NCI-H82 treated with DMSO at 0.1 percent for 48 hours (cell line): ENCODE measurements around the gene PHOSPHO2.

Experiments used
- DNase-seq: peaks from one replicate; lab custom pipeline; 2025; ENCODE audit not compliant: unreplicated experiment; lab: John Stamatoyannopoulos, UW

PHOSPHO2 gene, protein sequence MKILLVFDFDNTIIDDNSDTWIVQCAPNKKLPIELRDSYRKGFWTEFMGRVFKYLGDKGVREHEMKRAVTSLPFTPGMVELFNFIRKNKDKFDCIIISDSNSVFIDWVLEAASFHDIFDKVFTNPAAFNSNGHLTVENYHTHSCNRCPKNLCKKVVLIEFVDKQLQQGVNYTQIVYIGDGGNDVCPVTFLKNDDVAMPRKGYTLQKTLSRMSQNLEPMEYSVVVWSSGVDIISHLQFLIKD

DNA sequence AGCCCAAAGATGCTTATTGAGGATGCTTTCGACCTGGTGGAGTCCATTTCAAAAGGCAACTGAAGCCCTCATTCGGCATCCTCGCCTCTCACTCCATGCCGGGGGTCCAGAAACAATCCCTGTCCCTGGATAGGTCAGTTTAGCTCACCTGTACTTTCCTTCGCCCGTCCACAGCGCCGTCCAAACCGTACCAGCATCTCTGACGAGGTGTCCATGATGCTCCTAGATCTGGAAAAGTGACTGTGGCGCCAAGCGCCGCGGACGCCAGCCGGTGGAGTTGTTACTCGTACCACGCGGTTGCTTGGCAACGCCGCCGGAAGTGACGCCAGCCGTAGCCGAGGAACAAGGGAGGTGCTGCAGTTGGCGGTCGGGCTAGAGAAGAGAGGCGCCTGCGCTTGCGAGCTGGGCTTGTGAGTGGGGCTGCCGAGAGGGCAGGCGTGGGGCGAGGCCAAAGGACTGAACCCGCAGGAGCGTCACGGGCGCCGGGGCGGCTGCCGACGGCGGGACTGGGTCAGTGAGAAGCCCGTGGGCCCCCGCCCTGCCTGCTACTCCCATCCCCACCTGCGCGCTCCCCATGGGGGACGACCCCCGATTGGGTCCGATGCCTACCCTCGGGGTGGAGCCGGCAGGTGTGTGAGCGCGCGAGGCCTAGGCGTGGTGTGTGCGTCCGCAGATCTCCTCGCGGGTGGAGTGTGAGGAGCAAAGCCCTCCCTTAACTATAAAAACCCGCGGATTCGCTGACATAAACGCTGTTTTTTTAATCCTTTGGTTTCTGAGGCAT is at the start of gene PHOSPHO2, which contains the start of gene CFAP210:
Gene PHOSPHO2, plus strand, starts transcription at position 357 of the 781 bp plus-strand sequence. CDS start 6,503 bp downstream, outside the sequence.
Gene CFAP210, minus strand, starts transcription at position 293 of the 781 bp plus-strand sequence. Its CDS starts 78 bp downstream, at position 215.
- DNase-seq: peak; percentile 88

DNA sequence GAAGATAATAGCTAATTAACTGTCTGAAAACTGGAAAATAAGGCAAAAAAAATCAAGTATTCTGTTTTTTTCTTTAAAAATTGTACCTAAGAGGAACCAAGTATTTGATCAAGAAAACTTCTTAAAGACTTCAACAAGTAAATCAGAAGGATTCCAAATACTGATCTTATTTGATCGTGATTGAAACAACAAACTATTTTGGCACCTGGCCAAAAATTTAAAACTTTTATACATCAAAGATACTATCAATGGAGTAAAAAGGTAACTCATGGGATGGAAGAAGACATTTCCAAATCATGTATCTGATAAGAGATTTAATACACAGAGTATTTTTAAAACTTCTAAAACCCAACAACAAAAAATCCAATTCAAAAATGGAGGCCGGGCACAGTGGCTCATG is 46.8 kb upstream of the PHOSPHO2 start:
- DNase-seq: no peak

DNA sequence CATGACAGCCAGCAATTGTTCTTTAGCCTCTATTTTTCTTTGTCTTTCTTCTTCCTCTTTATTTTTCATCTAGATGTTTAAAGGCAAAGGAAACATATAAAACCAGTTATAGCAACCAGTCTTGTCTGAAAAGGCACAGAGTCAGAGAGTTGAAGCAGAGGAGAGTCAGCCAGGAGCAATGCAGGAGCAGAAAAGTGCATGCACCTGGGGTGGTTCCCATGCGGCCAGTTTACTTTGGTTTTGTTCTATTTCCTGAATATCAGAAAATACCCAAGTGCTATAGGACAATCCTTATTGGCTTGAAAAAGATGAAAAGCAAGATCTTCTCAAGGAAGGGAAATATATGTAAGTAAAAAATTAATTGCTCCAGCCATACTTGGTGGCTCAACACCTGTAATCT is 45.0 kb upstream of the PHOSPHO2 start:
- no peak for DNase-seq

DNA sequence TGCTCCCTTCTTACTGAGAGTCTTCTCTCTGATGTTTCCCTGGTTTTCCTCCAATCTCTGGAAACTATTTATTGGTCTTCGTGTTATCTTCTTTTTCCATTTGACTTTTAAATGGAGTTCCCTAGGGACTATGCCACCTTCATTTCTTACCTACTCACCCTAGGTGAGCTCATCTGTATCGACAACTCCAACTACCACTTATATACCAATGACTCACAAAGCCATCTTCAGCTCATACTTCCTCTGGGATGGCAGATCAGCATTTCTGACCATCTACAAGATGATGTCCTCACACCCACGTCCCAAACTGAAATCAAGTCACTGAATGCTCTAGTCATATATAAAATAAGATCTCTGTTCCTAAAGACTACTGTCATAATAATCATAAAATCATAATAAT is 40.6 kb upstream of the PHOSPHO2 start:
- DNase-seq: no peak

DNA sequence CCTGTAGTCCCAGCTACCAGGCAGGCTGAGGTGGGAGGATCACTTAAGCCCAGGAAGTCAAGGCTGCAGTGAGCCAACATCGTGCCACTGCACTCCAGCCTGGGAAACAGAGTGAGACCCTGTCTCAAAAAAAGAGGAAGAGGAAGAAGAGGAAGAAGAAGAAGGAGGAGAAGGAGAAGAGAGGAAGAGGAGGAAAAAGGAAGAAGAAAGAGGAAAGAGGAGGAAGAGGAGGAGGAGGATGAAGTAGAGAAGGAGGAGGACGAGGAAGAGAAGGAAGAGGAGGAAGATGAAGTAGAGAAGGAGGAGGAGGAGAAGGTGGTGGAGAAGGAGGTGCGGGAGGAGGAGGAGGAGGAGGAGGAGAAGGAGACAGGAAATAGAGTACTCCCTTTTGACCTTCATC is 38.1 kb upstream of the PHOSPHO2 start:
- no peak for DNase-seq

DNA sequence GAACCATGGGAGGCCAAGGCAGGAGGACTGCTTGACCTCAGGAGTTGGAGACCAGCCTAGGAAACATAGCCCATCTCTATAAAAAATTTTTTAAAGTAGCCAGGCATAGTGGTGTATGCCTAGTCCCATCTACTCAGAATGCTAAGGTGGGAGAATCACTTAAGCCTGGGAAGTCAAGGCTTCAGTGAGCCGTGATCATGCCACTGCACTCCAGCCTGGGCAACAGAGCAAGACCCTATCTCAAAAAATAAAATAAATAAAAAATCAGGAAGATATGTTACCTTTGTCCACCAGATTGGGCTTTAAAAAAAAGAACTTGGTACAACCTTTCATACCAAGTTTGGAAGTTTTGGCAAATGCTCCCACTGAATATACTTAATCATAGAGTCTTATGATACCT is 35.4 kb upstream of the PHOSPHO2 start:
- no peak for DNase-seq

DNA sequence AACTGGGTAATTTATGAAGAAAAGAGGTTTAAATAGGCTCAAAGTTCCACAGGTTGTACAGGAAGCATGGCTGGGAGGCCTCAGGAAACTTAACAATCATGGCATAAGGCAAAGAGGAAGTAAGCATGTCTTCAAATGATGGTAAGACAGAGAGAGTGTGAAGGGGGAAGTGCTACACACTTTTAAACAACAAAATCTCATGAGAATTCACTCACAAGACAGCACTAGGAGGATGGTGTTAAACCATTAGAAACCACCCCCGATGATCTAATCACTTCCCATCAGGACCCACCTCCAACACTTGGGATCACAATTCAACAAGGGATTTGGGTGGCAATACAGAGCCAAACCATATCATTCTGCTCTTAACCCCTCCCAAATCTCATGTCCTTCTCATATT is 34.9 kb upstream of the PHOSPHO2 start:
- no peak for DNase-seq

DNA sequence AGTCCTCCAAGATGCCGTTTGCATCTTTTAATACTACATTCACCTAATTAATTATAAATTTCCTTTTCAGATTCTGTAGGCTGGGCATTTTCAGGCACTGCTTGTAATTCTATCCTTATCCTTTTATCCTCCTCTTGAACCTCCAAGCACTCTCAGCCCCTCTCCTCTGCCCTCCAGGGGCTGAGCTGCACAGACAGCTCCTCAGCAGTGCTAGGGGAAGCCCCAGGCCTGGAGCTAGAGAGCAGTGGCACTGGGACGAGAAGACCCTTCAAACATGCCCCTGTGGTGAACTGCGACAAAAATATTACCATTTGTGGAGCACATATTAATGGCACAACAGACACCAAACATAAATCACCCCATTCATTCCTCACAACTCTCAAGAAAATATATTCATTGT is 33.0 kb upstream of the PHOSPHO2 start:
- DNase-seq: peak; percentile 61

DNA sequence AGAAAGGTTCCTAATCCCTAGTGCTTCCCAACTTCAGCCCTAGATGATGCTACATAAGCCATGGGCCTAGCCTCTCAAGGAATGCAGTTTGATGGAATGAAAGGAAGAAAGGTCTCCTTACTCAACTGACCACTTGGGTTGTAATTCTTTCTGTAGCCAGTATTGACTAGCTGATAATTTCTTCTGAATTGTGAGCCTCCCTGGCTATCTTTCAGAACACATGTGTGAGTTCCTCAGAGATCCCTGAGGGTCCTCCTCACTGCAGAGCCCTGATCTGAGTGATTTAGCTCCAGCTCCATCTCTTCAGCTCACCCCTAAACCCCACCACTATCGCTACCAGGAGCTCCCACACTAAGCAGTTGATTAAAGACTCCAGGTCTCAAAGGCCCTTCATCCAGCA is 31.5 kb upstream of the PHOSPHO2 start:
- DNase-seq: no peak

DNA sequence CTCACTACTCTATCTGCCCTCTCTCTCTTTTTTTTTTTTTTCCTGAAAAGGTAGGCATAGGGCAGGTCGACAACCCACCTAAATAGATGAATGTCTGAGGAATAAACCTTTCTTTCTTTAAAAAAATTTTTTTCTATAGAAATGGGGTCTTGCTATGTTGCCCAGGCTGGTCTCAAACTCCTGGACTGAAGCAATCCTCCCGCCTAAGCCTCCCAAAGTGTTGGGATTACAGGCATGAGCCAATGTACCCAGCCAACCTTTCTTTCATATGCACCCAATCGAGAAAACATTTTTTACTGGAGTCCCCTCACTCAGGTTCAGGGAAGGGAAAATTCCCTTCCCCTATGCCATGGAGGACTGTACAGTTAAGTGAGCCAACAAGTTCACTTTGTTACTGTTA is 31.0 kb upstream of the PHOSPHO2 start:
- no peak for DNase-seq

DNA sequence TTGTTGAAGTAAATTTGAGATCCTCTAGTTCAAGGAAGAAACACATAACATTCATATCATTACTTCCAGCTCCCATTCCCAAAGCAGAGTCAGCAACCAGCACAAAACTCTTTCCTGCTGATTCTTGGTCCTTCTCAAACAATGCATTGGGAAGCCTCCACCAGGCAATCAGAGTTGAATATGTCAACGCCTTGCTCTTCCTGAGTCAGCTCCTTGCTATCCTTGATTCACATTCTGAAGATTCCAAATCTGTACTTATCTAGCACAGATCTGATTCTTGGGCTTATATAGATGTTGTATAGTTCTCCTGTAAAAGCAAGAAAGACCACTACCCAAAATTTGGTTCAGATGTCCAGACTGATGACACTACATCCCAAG is 29.7 kb upstream of the PHOSPHO2 start:
- DNase-seq: no peak

DNA sequence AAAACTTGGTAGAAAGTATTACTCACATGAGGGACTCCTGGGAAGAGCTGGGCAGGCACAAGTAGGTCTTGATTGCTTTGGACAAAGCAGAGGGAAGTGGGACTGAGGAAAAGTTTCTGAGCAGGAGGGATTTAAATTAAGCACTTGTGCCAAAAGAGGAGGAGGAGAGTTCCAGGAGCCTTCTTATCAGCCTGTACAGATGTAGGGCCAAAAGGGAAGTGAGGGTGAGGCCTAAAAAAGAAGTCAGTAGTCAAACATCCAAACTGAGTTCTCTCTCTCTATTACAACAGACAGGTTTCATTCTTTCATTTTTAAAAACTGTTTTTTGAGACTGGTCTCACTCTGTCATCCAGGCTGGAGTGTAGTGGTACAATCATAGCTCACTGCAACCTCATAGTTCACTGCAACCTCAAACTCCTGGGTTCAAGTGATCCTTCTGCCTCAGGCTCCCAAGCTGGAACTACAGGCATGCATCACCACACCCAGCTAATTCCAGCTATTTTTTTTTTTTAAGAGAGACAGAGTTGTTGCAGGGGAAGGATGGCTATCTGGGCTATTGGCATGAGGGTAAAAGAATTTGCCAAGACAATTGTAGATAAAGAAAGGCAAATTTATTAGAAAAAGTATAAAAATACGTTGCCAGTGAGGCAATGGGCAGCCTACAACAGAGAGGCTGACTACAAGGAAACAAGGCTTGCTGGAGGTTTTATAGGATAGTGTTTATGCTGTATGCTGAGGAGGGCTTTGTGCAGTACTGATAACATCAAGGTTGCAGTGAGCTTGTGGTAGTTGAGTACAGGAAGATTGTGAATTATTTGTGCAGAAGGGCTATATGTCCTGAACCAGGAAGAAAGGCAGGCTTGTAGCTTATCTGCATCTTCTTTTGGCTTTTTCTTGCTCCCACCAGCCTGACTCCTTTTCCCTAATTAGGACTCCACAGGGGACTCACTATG is 29.0 kb upstream of the PHOSPHO2 start:
- no peak for DNase-seq

DNA sequence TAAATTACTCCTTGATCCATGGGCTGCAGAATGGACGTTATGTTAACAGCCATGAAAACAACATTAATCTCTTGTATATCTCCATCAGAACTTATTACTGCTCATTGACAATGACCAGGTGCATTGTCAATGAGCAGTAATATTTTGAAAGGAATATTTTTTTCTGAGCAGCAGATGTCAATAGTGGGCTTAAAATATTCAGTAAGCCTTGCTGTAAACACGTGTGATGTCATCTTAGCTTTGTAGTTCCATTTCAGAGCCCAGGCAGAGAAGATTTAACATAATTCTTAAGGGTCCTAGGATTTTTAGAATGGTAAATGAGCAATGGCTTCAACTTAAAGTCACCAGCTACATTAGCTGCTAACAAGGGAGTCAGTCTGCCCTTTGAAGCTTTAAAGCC is 26.7 kb upstream of the PHOSPHO2 start:
- DNase-seq: no peak

DNA sequence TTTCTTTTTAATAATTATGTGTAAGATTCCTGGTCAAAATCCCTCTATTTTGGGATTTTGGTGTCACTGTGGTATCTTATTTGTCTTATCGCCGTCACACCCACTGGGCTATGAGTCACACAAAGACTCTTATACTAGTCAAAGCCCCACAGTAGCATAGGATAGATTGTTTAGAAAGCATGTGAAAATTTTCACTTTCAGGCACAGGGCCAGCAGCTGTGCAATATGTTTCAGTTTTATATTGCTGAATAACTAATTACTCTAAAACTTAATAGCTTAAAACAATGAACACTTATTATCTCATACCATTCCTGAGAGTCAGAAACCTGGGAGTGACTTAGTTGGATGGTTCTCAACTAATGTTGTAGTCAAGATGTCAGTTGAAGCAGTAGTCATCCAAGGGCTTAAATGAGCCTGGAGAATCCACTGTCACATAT is 24.0 kb upstream of the PHOSPHO2 start:
- no peak for DNase-seq

DNA sequence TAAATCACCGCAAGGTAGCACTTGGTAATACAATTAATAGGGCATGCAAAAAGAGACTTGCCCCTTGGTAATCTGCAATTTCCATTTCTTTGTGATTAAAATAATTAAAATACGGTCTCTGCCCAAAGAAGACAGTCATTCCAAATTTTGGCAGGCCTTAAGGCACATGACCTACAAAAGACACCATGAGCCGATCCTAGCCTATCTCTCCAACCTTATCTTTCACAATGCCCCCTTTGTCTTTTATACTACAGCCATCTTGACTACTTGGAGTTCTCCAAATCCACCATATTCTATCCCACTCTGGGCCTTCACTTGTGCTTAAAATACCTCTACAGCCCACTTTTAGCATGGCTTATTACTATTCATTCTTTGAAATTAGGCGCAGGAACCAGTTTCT is 23.3 kb upstream of the PHOSPHO2 start:
- no peak for DNase-seq

DNA sequence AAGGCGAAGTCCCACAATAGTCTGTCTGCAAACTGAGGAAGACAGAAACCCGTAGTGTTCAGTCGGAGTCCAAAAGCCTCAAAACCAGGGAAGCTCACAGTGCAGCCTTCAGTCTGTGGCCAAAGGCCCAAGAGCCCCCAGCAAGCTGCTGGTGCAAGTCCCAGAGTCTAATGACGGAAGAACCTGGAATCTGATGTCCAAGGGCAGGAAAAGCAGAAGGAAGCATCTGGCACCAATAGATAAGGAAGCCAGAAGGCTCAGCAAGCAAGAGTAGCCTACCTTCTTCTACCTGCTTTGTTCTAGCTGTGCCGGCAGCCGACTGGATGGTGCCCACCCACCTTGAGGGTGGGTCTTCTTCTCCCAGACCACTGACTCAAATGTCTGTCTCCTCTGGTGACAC is 21.9 kb upstream of the PHOSPHO2 start:
- DNase-seq: no peak

DNA sequence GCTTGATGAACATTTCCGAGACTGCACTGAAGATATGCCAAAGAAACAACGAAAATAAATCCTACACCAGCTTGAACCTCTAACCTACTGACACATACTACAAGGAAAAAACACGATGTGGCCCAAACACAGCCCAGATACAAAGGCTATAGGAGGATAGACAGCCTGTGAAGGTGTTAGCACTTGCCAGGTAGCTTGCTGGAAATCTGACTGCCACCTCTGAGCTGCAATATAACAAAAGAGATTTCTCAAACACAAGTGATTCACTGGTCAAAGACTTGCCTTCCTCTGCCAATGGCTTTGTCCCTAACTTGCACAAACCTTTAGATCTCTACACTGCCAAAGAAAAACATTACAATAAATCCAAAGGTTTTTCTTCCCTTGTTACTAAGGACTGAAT is 21.2 kb upstream of the PHOSPHO2 start:
- no peak for DNase-seq

DNA sequence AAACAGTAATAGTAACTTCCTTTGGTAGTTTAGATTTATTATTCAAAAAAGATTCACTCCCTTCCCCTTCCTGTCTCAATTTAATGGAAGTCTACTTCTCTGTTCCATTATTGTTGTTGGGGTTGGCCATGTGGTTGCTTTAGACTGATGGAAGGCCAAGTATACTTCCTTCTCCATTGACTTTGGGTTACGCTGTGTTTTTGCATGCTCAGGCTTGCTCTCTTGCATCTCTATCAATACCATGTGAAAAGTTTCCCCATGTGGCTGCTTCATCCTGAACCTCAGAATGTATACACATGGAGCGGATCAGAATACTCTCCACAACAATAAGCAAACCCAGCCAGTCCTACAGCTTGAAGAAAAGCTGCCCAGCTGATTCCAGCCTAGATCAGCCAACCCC is 20.3 kb upstream of the PHOSPHO2 start:
- DNase-seq: no peak

DNA sequence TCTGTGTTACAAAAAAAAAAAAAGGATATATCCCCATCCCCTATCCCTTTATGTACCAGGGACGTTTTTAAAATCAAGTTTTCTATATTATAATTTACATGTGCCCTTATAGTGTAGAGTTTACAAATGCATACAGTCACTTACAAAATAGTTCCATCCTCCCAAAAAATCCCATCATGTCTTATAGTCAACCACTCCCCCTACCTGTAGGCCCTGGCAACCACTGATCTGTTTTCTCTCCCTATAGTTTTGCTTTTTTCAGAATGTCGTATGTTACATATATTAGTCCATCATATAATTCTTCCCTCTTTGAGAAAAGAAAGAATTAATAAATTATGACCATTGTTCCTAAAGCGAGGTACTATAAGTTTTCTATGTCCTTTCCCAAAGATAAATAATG is 17.9 kb upstream of the PHOSPHO2 start:
- DNase-seq: no peak

DNA sequence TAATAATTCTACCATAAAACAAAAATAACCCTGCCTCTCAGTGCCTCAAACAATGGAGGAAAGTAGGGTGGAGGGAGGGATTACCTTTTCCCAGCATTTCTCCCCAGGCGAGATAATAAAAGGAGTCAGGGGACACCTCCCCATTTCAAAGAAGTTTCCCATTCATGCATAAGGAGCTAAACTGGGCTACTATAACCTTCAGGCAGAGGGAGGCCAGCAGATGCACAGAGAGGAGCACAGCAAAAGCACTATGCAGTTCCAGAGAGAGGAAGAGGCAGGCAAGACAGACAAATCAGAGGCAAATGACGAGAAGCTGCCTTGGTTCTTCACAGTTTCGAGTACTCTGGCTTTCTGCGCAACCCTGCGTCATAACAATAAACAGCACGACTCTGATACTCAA is 17.4 kb upstream of the PHOSPHO2 start:
- no peak for DNase-seq

DNA sequence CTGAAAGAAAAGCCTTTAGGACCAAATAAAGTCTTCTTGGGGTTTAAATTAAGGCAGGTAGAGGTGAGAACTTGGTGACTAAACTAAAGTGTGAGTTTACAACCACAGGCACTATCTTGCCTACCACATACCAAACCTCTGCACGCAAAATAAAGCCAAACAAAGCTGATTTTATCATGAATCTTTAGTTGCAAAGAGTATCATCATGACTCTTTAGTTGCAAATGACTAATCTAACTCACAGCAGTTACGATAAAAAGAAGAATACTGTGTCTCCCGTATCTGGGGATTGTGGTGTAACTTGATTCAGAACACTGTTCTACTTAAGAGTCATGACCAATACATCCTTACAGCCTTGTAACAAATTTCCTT is 11.2 kb upstream of the PHOSPHO2 start:
- no peak for DNase-seq
